Spleen (tissue), 7 donors: Measurements from ENCODE around the gene REXO4.

Experiments
- POLR2AphosphoS5 ChIP-seq, 3 donors: sonication (generic); formaldehyde crosslinking; IDR thresholded peaks; one replicate each; pipeline ENCODE4 v1.5.1; 2017; ENCODE audit warnings: antibody characterized with exemption in 3 of 3
- TF ChIP-seq, protein P1 (sequence below), 11 experiments: fragments of 200-600 bp in 7 of 11; fragments of 450-650 bp in 4 of 11; sonication (generic) in 4 of 11; IDR thresholded peaks in 8 of 11; conservative IDR thresholded peaks in 3 of 11; 1 replicate in 7 of 11; 2 replicates in 4 of 11; pipeline versions ENCODE4 v1.4.0 to v1.8.0; 2016 to 2021; ENCODE audit warnings: antibody characterized with exemption in 11 of 11, inconsistent platforms in 4 of 11, mild to moderate bottlenecking in 1 of 11
- donor health status: DM: no; HTN: no; CAD: no; lungs with moderate emphysema.
- donor health status: DM: no; HTN: no; CAD: no.
- donor health status: DM: no; HTN: no; CAD: no.

DNA sequence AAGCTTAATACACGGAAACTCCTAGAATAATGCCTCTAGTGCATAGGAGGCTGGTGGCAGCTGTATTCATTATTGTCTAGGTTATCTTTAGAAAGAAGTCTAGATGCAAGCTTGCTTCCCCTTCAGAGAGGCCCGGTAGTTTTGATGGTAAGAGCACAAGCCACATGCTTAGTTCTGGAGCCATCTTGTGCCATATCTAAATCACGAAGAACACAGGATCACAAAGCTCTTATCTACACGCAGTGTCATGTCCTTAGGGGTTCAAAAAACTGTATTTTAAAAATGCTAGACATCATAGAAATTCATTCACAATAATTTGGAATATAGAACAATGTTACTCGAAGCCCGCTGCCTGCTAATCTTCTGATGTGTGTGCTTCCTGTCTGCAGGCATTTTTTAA is 48.2 kb upstream of the REXO4 start:
- TF ChIP-seq, protein P1, sequence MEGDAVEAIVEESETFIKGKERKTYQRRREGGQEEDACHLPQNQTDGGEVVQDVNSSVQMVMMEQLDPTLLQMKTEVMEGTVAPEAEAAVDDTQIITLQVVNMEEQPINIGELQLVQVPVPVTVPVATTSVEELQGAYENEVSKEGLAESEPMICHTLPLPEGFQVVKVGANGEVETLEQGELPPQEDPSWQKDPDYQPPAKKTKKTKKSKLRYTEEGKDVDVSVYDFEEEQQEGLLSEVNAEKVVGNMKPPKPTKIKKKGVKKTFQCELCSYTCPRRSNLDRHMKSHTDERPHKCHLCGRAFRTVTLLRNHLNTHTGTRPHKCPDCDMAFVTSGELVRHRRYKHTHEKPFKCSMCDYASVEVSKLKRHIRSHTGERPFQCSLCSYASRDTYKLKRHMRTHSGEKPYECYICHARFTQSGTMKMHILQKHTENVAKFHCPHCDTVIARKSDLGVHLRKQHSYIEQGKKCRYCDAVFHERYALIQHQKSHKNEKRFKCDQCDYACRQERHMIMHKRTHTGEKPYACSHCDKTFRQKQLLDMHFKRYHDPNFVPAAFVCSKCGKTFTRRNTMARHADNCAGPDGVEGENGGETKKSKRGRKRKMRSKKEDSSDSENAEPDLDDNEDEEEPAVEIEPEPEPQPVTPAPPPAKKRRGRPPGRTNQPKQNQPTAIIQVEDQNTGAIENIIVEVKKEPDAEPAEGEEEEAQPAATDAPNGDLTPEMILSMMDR (IDR thresholded peaks at IDR 0.05 in 8 of 11, conservative IDR thresholded peaks at IDR 0.05 in 3 of 11), result no peak
- no peak for TF ChIP-seq POLR2AphosphoS5 (IDR thresholded peaks at IDR 0.05)
